NCI-H146 (cell line): ENCODE measurements around the gene SIK3.

ENCODE experiments used
- DNase-seq: peaks from one replicate; lab custom pipeline; 2025; lab: John Stamatoyannopoulos, UW

Gene SIK3

DNA sequence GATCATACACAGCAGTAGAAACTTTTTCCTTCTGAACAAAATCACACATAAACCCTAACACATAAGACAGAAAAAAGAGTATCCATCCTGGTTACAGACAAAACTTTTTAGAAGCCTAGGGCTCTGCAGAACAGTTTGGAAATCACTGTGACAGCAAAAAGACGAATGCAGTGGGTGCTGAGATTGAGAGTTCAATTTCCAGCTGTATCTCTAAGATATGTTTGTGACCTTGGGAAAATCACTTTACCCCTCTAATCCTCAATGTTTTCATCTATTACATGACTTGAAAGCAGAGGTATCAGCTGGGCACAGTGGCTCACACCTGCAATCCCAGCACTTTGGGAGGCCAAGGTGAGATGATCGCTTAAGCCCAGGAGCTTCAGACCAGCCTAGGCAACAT, 128.5 kb downstream of the SIK3 start:
- DNase-seq: no peak

DNA sequence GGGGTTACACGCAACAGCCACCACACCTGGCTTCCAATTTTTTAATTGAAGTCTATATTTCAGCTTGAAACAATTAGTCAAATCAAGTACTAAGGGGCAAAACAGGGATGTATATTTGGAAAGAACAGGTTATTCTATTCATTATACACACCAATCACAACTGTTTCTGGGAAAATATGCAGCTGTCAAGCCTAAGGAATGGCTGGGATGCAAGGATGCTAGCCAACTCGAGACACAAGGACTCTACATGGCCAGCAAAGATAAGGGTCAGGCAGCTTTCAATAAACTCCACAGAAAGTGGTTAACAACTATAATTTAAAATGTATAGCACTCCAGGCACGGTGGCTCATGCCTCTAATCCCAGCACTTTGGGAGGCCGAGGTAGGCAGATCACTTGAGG, 134.0 kb downstream of the SIK3 start:
- DNase-seq: no peak

DNA sequence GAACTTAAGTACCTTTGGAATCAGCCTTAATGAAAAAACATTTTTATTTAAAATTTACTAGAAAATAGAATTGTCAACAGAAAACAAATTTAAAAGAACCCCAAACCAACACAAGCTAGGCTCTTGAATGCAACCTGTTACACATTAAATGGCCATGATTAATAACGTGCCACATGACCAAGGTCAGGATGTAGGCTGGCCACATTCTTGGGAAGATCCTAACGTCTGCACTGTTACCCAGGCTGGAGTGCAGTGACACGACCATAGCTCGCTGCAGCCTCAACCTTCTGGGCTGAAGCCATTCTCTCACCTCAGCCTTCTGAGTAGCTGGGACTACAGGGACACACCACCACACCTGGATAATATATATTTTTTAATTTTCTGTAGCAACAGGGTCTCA, 134.4 kb downstream of the SIK3 start:
- DNase-seq: no peak

DNA sequence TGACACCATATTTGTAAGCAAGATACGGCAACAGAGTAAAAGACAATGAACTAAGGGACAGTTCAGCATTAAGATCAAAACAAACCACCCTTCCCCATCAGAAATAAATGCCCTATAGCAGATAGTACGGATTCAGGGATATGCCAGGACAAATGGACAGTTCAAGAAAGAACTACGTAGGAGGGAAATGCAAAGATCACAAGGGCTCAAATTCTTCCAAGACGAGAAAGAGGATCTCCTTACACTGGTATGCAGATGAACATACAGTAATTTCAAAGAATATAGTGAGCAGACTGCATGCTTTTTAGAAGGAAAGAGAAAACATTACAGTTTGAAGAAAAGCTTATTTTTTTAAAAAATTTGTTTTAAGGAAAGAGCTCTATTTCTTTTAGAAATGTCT, 136.1 kb downstream of the SIK3 start:
- DNase-seq: no peak

DNA sequence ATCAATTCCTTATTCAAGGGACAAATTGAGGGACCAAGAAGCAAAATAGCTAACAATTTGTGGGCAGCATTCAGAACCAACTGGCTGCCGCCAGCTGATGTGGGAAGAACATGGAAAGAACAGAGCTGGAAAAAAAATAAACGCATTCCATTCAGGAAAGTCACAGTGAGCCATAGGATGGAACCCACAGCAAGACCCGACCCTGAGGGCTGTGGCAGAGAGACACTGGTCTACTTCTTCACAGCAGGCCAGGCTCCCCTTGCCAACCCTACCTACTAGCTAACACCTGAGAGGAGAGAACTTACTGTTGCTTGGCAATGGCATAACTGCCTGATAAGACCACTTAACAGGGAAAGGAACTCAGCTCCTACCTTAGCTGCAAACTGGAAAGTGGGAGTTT, 137.3 kb downstream of the SIK3 start:
- peak; percentile 10 for DNase-seq

DNA sequence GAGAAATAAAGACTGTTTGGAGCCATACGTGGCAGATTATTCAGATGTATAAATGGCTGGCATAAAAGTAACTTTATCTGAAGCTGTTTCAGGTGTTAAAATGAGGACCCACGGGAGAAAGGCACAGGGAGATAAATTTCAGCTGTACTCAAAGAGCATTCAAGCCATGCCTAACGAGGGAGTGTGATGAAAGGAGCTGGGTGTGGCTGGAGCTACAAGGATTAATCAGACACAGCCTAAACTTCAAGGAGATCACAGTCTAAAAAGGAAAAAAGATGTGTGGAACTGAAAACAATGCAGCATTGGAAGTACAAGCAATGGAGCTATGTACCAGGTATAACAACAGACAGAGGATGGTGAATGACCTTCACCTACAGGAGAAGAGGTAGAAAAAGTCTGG, 140.0 kb downstream of the SIK3 start:
- no peak for DNase-seq

DNA sequence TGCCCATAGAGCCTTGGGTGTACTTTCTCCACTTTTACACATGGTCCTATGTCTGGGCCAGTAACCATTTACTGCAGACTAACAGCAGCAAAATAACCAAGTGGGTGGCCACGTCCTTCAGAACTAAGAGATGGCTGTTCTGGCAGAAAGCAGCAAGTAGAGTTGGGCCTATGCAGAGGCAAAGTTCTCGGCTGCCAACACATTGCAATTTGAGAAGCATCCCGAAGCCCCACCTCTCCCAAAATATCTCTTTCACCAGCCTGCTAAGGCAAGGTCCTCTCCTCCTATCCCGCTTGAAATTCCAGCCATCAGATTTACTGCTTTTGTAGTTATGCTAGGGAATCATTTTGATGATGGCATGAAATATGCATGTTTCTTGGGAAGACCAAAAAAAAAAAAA, 142.3 kb downstream of the SIK3 start:
- DNase-seq: no peak

DNA sequence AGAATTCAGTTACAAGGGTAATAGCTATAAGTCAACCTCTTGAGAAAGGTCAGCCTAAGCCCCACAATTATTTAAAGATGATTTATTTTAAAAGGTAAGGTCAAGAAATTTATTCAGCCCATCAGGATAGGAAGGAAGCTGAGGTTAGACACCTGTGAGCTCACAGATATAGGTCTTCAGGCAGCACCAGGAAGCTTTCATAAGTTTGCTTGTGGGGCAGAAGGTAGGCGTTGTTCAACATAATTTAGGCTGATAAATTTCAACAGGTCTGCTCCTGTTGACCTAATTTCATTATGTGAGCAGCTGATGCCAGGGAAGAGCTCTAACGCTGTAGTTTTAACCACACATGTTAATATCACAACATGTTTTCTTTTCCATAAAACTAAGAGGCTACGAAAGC, 142.7 kb downstream of the SIK3 start:
- no peak for DNase-seq

DNA sequence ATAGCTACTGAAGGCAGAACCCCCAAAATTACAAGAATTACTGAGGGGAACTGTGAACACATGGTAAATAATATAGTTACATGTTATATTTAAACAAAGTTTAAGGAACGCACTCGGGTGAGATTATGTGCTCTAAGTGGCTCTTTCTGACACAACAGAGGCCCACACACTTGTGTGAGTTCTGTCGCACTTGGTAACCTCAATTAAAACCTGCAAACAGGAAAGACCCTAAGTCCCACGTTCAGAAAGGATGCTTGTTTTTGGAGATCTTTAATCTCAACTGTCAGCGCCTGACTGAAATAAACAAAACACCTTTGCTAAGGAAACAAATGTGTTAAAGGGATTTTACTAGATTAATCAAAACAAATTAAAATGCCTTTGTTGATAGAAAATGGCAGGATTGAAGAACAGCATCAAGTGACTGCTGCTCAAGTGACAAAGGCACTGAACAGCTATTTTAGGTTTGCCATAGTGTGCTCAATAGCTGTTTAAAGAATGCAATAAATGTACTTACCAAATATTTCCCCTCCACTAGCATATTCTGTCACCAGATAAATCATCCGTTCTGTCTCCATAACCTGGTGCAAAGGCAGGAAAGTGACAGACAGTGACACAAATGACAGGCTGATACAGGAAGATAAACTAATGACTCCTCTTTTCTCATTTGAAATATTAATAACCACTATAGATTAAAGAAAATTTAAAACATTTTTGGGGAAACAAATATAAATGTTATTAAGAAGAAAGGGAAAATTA, 144.5 kb downstream of the SIK3 start:
- no peak for DNase-seq

DNA sequence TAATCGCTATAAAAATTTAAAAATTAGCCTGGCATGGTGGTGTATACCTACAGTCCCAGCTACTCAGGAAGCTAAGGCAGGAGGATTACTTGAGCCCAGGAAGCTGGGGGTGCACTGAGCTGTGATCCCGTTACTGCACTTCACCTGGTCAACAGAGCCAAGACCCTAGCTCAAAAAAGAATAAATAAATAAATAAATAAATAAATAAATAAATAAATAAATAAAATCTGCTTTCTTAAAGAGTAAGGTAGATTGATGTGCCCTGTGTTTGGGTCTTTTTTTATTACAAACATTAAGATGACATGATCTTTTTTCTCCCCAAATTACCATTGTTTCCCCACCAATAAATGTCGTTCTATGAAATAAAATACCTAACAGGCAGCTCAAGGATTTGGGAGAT, 146.5 kb downstream of the SIK3 start:
- no peak for DNase-seq

DNA sequence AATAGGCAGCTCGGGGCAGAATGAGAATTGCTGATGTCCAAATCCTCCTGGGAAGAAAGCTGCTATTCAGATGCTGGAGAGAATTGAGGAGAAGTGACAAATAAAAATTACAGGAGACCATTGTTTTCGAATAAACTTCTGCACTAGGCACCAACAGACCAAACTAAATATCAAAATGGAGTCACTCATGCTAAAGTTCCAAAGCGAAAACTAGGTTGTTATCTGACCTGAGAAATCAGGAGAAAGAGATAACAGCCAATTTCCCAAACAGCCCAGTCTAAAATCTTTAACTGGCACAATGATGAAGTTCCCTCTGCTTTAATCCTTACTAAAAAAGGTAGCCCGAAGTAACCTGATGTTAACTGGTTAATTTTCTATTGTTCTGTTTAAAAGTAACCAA, 148.0 kb downstream of the SIK3 start:
- no peak for DNase-seq

DNA sequence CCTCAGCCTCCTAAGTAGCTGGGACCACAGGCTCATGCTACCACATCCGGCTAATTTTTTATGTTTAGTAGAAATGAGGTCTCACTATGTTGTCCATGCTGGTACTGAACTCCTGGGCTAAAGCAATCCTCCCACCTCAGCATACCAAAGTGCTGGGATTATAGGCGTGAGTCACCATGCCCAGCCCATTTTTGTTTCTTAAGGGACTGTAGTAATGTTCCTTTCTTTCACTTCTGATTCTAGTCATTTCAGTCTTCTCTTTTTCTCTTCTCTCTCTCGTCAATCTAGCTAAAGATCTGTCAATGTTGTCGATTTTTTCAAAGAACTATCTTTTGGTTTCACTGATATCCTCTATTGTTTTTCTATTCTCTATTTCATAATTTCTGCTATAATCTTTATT, 149.8 kb downstream of the SIK3 start:
- no peak for DNase-seq

DNA sequence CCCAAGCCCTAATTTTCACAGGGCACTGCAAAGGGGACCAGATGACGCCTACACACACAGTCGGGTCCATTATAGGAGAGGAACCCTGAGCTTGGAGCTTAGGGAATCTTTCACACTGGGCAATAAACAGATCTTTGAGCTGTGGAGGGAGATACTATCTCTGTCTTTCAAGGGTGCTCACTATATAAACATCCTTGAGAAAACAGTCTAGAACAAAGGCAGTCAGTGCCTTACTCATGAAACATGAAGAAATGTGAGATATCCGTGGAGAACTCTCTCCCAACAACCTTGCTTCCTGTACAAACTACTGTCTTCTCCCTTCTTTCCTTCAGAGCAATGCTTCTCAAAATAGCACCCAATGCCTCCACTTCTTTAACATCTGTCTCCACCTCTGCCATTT, 151.8 kb downstream of the SIK3 start:
- DNase-seq: no peak

DNA sequence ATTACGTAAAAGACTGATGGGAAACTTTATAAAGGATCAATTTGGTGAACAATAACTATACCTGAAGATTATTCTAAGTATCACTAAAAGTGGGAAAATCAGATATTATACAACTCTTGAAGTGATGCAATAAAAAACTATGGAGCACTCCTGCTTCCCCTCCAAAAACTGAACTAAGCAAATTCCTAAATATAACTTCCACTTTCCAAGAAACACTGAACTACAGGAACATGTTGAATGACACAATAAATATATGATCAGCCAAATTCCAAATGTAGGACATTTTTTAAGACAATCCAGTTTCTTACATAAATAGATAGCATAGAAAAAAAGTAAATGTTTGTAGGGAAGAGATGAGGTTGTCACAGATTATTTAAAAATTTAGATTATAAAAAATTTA, 158.7 kb downstream of the SIK3 start:
- no peak for DNase-seq

DNA sequence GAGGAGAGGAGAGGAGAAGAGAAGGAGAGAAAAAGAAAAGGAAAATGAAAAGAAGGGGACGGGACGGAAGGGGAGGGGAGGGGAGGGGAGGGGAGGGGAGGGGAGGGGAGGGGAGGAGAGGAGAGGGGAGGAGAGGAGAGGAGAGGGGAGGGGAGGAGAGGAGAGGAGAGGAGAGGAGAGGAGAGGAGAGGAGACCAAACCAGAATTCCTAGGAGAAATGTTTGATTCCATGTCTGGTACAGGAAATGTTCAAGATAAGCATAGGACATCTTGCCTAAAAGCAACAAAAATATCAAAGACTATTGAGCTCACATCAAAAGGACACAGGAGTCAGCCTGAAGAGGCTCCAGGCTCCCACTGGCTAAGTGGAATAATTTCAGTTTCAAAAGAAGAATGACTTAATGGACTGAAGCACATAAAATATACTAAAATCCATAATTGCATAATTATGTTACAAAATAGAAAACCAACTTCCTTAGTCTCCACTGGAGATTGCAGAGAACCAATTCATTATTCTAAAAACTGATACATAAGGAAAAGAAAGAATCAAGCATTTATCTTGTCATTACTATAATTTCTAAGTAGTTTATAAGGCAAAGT, 159.7 kb downstream of the SIK3 start:
- DNase-seq: no peak

DNA sequence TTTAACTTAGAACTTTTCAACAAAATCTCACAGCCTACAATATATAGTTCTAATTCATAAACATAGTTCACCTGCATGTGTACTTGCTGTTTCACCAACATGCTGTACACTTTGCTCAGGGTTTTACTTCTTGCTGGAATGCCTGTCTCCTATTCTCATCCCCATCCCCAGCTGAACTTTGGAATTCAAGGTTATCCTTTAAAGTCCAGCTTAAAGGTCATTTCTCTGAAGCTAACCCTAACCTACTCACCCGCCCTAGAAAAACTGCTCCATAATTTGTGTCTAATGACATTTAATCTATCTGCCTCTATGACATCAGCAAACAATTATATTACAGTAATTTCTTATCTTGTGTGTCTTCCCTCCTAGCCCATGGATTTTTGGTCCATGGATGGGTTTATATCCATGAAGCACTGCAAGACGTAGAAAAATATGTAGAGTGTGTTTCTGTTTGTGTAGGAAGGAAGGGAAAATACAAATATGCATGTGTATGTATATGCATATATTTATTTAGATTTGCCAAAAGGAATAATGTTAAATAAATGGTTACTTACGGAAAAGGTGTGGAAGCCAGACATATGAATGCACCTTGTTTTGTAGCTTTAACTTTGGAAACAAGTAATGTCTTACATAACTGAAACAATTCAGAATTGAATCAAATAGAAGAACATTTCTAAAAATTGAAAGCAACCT, 161.3 kb downstream of the SIK3 start:
- no peak for DNase-seq

DNA sequence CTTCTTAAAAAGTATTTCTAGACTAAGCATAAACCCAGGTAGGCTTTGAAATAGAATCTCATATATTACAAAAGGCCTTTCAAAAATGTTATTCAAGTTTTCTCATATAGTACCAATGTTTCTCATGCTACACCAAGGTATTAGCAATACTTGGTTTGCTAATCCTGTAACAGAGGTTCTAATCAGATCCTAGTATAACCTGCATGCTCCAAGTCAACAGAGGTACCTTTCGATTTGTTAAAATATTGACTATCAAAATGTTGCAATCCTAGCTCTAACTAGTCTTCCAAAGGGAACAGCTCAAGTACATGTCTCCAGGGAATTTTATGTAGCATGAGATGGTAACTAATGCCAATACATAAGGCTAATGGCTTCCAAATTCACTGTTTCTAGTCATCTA, 162.7 kb downstream of the SIK3 start:
- DNase-seq: no peak

DNA sequence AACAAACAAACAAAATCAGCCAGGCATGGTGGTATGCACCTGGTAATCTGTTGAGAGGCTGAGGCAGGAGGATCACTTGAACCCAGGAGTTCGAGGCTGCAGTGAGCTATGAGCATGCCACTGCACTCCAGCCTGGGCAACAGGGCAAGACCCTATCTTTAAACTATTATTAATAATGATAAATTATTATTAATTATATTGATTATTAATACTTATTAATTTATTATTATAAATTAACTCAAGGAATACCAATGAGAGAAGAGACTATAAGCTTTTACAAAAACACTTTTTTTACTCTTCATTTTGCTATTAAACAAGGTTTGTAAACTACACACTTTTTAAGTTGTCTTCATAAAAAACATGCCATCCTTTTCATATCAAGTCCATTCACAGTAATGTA, 163.1 kb downstream of the SIK3 start:
- no peak for DNase-seq

DNA sequence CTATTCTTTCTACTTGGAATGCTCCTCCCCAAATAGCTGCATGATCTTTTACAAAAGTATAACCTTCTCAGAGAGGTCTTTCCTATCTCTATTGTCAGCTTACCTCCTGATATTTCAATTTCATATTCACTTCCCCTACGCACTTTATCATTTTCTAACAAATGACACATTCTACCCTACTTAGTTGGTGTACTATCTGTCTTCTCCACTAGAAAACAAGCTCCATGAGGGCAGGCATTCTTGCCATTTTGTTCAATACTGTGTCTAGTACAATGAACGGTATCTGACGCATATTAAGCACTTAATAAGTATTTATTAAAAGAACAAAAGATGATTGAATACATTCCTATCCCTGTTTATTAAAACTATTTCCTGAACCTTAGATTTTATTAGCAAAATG, 164.3 kb downstream of the SIK3 start:
- no peak for DNase-seq

DNA sequence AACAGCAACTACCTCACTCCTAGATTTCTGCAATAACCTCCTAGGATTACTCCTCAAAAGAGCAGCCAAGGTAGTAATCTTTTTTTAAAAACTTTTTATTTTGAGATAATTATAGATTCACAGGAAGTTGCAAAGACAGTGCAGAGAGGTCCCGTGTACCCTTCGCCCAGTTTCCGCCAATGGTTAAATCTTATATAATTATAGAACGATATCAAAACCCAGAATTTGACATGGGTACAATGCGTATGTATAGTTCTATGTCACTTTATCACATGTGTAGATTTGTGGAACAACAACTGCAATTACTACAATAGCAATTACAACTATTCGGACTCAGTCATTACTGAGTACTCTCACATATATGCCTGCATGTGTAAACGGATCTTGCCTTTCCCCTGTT, 166.0 kb downstream of the SIK3 start:
- DNase-seq: no peak

DNA sequence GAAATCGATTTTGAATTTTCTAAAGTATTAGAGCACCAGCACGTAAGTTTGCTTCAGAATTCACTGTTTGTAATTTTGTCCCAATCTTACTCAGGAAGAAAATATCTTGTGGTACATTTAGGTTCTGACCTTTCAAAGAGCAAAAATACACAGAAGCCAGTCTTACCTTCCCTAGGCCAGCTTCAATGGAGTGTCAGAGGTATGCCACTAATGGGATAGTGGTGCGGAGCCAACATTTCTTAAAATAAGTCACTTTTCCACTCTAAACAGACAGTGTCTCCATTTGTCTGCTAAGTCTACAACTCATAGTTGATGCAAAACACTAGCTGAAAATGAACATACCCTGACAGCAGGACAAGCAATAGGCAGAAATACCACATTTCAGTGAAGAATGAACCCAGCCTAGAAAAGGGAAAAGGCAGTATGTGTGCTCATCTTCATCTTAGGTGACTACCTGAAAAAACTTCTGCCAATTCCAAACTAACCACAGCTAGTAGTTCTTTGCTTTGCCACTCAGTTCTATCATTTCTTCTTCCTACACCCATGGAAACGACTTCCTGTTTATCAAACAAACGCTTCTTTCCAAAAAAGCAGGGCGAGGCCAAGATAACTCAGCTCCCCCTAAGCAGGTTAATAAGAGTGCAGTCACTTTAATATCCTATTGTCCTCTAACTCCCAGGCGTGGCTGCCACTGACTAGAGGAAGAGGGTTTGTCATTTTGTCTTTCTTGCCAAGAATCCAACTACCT, 166.8 kb downstream of the SIK3 start:
- no peak for DNase-seq

DNA sequence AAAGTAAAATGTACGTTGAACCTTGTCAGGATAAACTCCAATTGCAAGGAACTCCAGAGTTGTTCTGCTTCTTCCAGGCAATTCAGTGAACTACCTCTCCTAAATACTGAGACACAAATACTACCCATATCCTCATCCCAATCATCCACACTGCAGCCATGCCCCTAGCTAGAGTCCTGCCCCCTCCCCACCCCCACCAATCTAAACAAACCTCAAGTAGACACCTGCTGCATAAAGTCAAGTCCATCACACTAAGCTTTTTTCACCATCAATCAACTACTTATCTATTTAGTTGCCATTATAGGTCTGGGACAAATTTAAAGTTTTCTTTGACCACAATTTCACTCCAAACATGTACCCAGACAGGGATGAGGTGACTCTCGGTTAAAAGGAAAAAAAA, 167.6 kb downstream of the SIK3 start:
- no peak for DNase-seq

DNA sequence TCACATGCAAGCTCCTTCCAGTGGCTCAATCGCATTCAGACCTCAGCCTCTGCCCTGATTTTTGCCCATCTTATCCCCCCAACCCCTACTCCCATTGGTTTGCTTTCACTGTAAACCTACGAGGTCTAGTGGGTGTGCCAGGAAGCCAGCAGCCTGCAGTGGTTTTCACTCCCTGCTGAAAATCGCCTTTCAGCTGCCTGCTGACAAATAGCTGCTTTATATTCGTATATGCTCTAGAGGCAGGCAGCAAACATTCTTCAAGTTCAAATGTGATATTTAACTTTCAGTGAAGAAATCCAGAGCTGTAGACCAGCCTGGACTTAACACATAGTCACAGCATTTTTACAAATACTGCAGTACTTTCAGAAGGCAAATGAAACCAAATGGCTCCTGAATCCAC, 168.1 kb downstream of the SIK3 start:
- no peak for DNase-seq
